Right forelimb (tissue), 1 donor: Measurements from ENCODE around the gene DZIP1.

ENCODE experiments used
- DNase-seq: peaks from one replicate; pipeline ENCODE4 v3.0.0-alpha.2; 2018

DZIP1 gene

GRCh38 chr13:95540888-95541287 lies 103.6 kb downstream of the DZIP1 start:
- no peak for DNase-seq

GRCh38 chr13:95536632-95537241 lies 107.8 kb downstream of the DZIP1 start:
- no peak for DNase-seq

- no peak for DNase-seq
Measured at GRCh38 chr13:95535243-95535642, 109.3 kb downstream of the DZIP1 start.

GRCh38 chr13:95533545-95534160 lies 110.9 kb downstream of the DZIP1 start:
- DNase-seq = no peak

GRCh38 chr13:95530178-95530577 lies 114.3 kb downstream of the DZIP1 start:
- DNase-seq = no peak
